Measurements from ENCODE around the gene SNW1.
"Not testable (repeated sequence)": the region's sequence is repeated elsewhere in the genome, so short reads cannot be mapped to it uniquely, and the experiment has no call there.

DNA sequence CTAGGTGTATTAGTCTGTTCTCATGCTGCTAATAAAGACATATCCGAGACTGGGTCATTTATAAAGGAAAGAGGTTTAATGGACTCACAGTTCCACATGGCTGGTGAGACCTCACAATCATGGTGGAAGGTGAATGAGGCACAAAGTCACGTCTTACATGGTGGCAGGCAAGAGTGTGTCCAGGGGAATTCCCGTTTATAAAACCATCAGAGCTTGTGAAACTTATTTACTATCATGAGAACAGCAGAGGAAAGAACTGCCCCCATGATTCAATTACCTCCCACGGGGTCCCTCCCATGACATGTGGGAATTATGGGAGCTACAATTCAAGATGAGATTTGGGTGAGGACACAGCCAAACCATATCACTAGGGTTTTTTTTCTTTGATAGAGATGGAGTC is 13.0 kb upstream of the SNW1 start:
- TF ChIP-seq, protein P1, sequence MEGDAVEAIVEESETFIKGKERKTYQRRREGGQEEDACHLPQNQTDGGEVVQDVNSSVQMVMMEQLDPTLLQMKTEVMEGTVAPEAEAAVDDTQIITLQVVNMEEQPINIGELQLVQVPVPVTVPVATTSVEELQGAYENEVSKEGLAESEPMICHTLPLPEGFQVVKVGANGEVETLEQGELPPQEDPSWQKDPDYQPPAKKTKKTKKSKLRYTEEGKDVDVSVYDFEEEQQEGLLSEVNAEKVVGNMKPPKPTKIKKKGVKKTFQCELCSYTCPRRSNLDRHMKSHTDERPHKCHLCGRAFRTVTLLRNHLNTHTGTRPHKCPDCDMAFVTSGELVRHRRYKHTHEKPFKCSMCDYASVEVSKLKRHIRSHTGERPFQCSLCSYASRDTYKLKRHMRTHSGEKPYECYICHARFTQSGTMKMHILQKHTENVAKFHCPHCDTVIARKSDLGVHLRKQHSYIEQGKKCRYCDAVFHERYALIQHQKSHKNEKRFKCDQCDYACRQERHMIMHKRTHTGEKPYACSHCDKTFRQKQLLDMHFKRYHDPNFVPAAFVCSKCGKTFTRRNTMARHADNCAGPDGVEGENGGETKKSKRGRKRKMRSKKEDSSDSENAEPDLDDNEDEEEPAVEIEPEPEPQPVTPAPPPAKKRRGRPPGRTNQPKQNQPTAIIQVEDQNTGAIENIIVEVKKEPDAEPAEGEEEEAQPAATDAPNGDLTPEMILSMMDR (IDR thresholded peaks at IDR 0.05; ENCODE audit: low read length), result not testable (repeated sequence)
- TF ChIP-seq EZH2 (IDR thresholded peaks at IDR 0.05; ENCODE audit: borderline replicate concordance, low read length), result not testable (repeated sequence)

All from OCI-LY1 (cell line).